Nephron (organoid): Measurements from ENCODE around the gene DUX4.
"Not testable (repeated sequence)": the region's sequence is repeated elsewhere in the genome, so short reads cannot be mapped to it uniquely, and the experiment has no call there.

Experiments used
- H3K27ac Mint-ChIP-seq, 3 experiments: 2 replicates each; pipeline ENCODE4 v1.8.0; 2020; ENCODE audit warnings: mixed read lengths in 3 of 3, mild to moderate bottlenecking in 2 of 3, moderate library complexity in 1 of 3
- H3K27me3 Mint-ChIP-seq: 2 replicates; pipeline ENCODE4 v1.8.0; 2021; ENCODE audit warnings: low read depth, mild to moderate bottlenecking, moderate library complexity, mixed read lengths
- H3K36me3 Mint-ChIP-seq: 2 replicates; pipeline ENCODE4 v1.8.0; 2020; ENCODE audit warnings: low read depth, mixed read lengths
- H3K4me1 Mint-ChIP-seq: 2 replicates; pipeline ENCODE4 v1.8.0; 2020; ENCODE audit warnings: mixed read lengths
- H3K4me3 Mint-ChIP-seq, 3 experiments: 2 replicates each; pipeline ENCODE4 v1.8.0; 2020; ENCODE audit warnings: mild to moderate bottlenecking in 3 of 3, mixed read lengths in 3 of 3, moderate library complexity in 2 of 3
- H3K9me3 Mint-ChIP-seq: 2 replicates; pipeline ENCODE4 v1.8.0; 2020; ENCODE audit warnings: mixed read lengths

The DUX4 gene

GRCh38 chr4:190173428-190173827 lies at the start of gene DUX4:
TSS of gene DUX4 (plus strand) at chr4:190173774. CDS start at chr4:190173774, 0 bp downstream.
- not testable (repeated sequence) for H3K27ac Mint-ChIP-seq

DNA sequence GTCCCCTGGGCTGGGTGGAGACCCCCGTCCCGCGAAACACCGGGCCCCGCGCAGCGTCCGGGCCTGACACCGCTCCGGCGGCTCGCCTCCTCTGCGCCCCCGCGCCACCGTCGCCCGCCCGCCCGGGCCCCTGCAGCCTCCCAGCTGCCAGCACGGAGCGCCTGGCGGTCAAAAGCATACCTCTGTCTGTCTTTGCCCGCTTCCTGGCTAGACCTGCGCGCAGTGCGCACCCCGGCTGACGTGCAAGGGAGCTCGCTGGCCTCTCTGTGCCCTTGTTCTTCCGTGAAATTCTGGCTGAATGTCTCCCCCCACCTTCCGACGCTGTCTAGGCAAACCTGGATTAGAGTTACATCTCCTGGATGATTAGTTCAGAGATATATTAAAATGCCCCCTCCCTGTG lies 1.9 kb downstream of the DUX4 start:
- H3K4me3 Mint-ChIP-seq, H3K27me3 Mint-ChIP-seq, H3K4me1 Mint-ChIP-seq, H3K9me3 Mint-ChIP-seq, H3K36me3 Mint-ChIP-seq, H3K27ac Mint-ChIP-seq: not testable (repeated sequence)

More at GRCh38 chr4:190173428-190173827, at the start of gene DUX4:
- not testable (repeated sequence) for H3K4me3 Mint-ChIP-seq, H3K4me1 Mint-ChIP-seq, H3K9me3 Mint-ChIP-seq, H3K36me3 Mint-ChIP-seq, H3K27me3 Mint-ChIP-seq

GRCh38 chr4:190177727-190178605 lies 4.4 kb downstream of the DUX4 start:
- H3K9me3 Mint-ChIP-seq, result peaks cover 11% of the 10 kb centered on the region
- H3K4me1 Mint-ChIP-seq, H3K27me3 Mint-ChIP-seq, H3K4me3 Mint-ChIP-seq, H3K27ac Mint-ChIP-seq, H3K36me3 Mint-ChIP-seq: not testable (repeated sequence)

DNA sequence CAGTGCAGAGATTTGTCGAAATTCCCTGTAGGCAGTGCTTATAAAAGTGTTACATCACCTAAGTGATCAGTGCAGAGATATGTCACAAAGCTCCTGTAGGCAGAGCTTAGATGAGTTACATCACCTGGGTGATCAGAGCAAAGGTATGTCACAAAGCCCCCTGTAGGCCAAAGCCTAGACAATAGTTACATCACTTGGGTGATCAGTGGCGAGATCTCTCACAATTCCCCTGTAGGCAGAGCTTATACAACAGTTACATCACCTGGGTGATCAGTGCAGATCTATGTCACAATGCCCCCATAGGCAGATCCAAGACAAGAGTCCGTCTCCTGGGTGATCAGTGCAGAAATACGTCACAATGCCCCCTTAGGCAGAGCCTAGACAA lies 5.0 kb downstream of the DUX4 start:
- not testable (repeated sequence) for H3K4me1 Mint-ChIP-seq, H3K27ac Mint-ChIP-seq, H3K36me3 Mint-ChIP-seq, H3K27me3 Mint-ChIP-seq, H3K4me3 Mint-ChIP-seq
- H3K9me3 Mint-ChIP-seq, result peaks cover 11% of the 10 kb centered on the region

GRCh38 chr4:190179030-190179739 lies 5.6 kb downstream of the DUX4 start:
- H3K36me3 Mint-ChIP-seq, H3K4me1 Mint-ChIP-seq, H3K27ac Mint-ChIP-seq, H3K4me3 Mint-ChIP-seq, H3K27me3 Mint-ChIP-seq: not testable (repeated sequence)
- peaks cover 11% of the 10 kb centered on the region for H3K9me3 Mint-ChIP-seq

DNA sequence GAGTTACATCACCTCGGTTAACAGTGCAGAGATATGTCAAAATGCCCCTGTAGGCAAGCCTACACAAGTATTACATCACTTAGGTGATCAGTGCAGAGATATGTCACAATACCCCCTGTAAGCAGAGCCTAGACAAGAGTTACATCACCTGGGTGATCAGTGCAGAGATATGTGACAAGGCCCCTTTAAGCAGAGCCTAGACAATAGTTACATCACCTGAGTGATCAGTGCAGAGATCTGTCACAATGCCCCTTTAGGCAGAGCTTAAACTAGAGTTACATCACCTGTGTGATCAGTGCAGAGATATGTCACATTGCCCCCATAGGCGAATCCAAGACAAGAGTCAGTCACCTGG lies 6.1 kb downstream of the DUX4 start:
- not testable (repeated sequence) for H3K27ac Mint-ChIP-seq, H3K27me3 Mint-ChIP-seq, H3K36me3 Mint-ChIP-seq, H3K4me1 Mint-ChIP-seq, H3K4me3 Mint-ChIP-seq
- peaks cover 11% of the 10 kb centered on the region for H3K9me3 Mint-ChIP-seq

DNA sequence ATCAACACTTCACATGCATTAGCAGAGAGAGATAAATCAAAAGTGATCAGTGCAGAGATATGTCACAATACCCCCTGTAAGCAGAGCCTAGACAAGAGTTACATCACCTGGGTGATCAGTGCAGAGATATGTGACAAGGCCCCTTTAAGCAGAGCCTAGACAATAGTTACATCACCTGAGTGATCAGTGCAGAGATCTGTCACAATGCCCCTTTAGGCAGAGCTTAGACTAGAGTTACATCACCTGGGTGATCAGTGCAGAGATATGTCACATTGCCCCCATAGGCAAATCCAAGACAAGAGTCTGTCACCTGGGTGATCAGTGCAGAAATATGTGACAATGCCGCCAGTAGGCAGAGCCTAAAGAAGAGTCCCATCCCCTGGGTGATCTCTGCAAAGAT lies 7.4 kb downstream of the DUX4 start:
- not testable (repeated sequence) for H3K4me1 Mint-ChIP-seq, H3K4me3 Mint-ChIP-seq, H3K9me3 Mint-ChIP-seq, H3K27me3 Mint-ChIP-seq, H3K36me3 Mint-ChIP-seq, H3K27ac Mint-ChIP-seq

- H3K36me3 Mint-ChIP-seq, H3K27me3 Mint-ChIP-seq, H3K9me3 Mint-ChIP-seq: not testable (repeated sequence)
Observed at GRCh38 chr4:190181481-190182100, 8.0 kb downstream of the DUX4 start.

DNA sequence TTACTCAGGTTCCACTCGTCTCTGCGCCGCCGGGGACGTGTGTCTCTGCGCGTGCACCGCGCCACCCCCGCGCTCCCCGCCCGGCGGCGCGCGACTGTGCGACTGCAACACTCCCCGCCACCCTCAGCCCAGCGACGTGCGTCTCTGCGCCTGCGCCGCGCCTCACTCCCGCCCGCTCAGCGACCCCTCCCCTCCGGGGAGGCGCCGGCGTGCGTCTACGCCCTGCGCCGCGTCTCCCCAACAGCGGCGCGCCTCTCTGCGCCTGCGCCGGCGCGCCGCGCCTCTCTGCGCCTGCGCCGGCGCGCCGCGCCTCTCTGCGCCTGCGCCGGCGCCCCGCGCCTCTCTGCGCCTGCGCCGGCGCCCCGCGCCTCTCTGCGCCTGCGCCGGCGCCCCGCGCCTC lies 29.9 kb downstream of the DUX4 start:
- not testable (repeated sequence) for H3K27ac Mint-ChIP-seq, H3K9me3 Mint-ChIP-seq, H3K4me1 Mint-ChIP-seq, H3K27me3 Mint-ChIP-seq, H3K4me3 Mint-ChIP-seq, H3K36me3 Mint-ChIP-seq

More at GRCh38 chr4:190181481-190182100, 8.0 kb downstream of the DUX4 start:
- H3K4me1 Mint-ChIP-seq, H3K4me3 Mint-ChIP-seq, H3K27ac Mint-ChIP-seq: not testable (repeated sequence)
